ENCODE results near the gene FBRS.
"Not testable (repeated sequence)": the region's sequence is repeated elsewhere in the genome, so short reads cannot be mapped to it uniquely, and the experiment has no call there.

The FBRS gene

DNA sequence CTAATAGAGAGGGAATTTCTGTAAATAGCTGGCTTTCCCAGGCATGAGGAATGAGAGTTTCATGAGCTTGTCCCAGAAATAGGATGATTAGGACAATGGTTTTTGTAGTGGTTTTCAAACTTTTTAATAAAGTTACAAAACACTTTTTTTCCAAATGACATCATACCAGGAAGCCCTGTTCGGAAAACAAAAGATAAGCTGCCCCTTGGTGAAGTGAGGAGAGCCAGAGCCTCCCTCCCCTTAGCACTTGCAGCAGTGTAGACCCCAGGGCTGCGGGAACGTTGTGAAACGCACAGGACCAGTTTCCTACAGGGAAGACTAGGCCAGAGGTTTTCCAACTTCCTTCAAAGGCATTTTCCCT, 7.6 kb downstream of the FBRS start:
- no peak for DNase-seq

DNA sequence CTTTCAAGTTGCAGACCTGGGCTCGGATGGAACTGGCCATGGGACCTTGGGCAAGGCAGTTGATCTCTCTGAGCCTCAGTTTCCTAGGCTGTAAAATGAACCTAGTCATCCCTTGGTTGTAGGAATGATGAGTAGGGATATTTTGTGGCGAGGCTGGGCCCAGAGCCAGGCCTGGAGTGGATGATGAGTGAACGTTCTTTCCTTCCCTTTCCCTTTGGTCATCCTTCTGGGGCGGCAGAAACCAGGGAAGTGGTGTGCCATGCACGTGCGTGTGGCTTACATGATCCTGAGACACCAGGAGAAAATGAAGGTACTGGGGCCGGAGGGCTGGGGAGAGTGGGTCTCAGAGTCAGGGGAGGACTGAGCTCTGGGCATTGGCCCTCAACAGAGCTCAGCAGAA, 8.4 kb downstream of the FBRS start:
- DNase-seq, result no peak

DNA sequence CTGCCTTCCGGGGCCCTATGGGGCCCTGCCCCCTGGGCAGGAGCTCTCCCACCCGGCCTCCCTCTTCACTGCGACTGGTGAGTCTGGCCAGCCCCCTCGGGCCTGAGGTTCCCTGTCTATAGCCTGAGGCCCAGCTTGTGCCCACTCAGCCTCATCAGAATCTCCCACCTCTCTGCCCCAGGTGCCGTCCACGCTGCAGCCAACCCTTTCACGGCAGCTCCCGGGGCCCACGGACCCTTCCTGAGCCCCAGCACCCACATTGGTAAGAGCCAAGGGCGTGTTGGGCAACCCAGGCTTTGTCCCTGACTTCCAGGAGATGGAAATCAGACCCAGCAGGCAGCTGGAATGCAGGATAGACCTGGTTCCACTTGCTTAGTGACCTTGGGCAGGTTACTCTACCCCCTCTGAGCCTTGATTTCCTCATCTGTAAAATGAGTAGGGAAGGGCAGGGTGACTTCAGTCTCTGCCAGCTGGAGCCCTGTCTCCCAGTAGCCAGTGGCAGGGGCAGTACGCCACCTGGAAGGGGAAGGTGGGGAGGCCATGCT, 9.2 kb downstream of the FBRS start:
- DNase-seq, result no peak

DNA sequence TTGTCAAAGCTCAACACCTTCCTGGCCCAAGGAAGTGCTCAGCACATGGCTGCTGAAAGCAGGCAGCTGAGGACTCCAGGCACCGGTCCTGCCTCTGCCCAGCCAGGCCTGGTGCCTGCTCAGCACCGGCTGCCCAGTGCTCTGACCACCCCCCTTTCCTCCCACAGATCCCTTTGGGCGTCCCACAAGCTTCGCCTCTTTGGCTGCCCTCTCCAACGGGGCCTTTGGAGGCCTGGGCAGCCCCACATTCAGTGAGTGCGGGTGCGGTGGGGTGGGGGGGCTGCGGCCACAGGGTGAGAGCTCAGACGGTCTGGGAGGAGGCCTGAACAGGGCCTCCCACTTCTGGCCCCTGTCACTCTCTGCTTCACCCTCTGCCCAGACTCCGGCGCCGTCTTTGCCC, 10.2 kb downstream of the FBRS start:
- no peak for DNase-seq

DNA sequence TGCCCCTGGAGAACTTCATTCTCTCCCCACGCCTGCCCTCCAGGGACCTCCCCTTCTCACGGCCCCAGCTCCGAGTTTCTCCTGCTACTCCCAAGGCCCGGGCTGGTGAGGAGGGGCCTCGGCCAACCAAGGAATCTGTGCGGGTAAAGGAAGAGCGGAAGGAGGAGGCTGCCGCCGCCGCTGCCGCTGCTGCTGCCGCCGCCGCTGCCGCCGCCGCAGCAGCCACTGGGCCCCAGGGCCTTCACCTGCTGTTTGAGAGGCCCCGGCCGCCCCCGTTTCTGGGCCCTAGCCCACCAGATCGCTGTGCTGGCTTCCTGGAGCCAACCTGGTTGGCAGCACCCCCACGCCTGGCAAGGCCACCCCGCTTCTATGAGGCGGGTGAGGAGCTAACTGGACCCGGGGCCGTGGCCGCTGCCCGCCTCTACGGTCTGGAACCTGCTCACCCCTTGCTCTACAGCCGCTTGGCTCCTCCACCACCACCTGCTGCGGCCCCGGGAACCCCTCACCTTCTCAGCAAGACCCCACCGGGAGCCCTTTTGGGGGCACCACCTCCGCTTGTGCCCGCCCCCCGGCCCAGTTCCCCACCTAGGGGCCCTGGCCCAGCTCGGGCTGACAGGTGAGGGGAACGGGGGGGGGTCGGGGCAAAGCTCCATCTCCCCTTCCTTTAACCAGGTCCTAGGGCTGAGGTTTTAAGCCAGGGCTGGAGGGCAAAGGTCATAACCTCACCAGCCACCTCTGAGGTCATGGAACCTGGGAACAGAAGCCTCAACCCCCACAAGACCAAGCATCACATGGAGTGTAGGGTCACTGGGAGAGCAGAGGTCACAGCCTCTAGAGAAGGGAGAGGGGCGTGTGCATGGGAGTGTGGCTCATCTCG, 11.0 kb downstream of the FBRS start:
- DNase-seq, result no peak

DNA sequence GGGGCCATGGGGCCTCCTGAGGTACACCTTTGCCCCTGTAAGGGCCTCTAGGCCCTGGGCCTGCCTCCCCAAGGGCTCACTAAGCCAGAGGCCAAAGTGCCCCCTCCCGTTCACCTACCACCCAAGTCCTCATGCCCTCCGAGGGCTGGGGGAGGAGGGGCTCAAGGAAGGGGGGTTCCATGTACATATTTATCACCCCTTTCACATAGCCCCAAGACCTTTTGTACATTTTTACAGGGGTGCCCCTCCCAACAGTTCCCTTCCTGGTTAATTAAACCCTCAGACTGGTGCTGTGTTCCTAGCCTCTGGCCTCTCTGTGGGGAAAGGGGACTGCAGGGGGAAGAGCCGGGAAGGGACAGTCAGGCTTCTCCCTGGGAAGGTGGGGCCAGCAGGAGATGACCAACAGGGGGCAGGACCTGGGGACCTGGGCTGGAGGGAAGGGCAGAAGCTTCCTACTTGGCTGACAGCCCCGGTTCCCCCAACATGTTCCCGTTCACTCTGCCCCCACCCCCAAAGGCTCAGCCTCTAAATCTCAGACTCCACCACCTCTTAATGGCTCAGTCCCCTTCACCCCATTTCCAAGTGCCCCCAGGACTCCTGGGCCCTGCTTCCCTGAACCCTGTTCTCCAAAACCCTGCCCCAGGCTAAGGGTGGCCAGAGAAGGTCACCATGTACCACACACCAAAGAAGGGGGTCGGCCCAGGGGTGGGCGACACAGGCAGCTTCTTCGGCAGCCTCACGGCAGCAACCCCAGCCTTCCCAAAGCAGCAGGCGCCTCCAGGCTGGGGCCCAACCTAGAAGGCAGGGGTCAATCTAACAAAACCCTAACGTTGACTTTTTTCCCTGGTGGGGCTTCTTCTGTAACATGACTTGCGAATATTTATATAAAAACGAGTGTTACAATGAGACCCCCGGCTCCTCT, 11.9 kb downstream of the FBRS start:
- DNase-seq, result no peak

DNA sequence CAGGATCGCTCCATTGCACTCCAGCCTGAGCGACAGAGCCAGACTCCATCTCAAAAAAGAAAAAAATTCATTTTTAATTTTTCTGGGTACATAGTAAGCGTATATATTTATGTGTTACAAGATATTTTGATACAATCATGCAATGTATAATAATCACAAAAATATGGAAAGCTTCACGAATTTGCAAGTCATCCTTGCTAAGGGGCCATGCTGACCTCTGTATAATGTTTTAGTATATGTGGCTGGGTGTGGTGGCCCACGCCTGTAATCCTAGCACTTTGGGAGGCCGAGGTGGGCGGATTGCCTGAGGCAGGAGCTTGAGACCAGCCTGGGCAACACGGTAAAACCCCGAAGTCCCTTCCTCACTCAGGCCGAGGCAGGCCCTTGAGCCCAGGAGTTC, 16.9 kb downstream of the FBRS start:
- DNase-seq, result no peak

DNA sequence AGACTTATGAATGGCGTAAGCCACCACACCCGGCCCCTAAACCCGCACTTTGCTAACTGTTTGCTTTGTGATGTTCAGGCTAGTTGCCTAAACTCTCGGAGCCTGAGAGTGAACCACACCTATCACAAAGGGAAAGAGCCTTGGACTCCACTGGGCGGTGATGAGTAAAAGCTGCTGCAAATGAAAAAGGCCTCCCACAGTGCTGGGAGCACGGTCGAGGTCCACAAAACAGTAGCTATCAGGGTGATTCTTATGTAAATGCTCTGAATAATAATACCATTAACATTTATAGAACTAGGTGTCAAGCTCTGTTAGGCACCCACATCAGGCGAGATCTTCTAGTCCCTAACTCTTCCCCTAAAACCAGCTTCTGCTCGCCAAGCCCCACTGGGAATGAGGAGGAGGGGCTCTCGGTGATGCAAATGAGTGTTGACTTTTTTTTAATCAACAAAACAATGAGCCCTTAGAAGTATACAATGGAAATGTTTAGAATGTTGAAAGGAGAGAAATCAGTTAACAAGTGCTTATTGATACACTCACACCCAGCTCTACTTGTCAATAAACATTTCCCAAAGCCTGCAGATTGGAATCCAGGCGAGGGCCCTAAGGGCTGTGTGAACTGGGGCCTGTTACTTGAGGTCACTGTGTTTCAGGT, 19.8 kb downstream of the FBRS start:
- DNase-seq, result no peak

DNA sequence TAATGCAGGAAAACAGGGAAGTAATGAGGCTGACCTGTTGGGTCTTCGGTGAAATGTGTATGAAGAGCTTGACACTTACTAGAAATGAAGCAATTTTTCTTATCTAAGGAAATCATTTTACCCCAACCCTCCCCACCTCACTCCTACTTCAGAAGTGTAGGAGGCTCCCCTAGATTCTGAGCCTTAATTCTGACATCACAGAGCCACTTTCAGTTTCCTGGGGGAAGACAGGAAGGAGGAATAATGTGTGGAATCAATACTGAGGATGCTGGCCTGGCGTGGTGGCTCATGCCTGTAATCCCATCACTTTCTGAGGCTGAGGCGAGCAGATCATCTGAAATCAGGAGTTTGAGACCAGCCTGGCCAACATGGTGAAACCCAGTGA, 20.3 kb downstream of the FBRS start:
- no peak for DNase-seq

DNA sequence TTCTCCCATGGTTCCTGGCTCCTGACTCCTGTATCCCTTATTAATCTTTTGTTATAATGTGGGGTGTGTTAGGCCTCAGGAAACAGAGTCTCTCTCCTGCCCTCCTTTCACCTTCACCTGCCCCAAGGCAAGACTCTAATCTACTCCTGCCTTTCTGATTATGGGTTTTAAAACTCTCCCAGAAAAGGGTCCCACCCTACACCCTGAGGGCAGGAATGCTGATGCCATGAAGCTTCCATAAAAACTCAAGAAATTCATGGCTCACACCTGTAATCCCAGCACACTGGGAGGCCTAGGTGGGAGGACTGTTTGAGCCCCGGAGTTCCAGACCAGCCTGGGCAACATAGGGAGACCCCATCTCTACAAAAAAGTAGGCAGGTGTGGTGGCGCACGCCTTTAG, 22.1 kb downstream of the FBRS start:
- no peak for DNase-seq

DNA sequence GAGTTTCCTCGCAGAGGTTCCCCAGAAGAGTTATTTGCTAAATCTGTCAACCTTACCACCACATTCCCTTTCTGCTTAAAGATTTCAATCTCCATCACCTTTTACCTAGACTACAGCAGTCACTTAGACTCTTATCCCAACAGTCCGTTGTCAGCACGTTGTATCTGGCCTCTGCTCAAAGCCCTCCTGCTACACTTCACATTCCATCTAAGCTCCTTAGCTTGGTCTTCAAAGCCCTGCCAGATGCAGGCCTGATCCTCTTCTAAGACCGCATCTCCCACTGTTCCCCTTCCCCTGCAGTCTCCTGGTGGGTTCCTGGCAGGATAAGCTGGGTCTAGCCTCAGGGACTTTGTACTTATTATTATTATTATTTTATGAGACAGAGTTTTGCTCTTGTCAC, 30.5 kb downstream of the FBRS start:
- DNase-seq, result no peak

DNA sequence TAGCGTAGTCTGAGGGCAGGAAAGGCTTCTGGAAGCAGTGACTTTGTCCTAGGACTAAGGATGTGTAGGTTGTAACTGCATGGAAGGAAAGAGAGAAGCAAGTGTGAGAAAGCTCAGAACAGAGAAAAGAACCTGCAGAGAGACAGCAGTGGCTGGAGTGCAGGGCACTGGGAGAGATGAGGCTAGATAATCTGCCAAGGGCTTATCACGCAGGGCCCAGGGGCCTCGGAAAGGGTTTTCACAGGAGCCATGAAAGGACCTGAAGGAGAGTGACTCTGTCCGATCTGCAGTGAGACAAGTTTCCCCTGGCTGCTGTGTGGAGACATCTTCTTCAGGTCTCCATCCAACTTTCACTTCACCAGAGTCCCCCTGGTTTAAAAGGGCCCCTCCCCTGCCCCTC, 33.7 kb downstream of the FBRS start:
- DNase-seq, result no peak

DNA sequence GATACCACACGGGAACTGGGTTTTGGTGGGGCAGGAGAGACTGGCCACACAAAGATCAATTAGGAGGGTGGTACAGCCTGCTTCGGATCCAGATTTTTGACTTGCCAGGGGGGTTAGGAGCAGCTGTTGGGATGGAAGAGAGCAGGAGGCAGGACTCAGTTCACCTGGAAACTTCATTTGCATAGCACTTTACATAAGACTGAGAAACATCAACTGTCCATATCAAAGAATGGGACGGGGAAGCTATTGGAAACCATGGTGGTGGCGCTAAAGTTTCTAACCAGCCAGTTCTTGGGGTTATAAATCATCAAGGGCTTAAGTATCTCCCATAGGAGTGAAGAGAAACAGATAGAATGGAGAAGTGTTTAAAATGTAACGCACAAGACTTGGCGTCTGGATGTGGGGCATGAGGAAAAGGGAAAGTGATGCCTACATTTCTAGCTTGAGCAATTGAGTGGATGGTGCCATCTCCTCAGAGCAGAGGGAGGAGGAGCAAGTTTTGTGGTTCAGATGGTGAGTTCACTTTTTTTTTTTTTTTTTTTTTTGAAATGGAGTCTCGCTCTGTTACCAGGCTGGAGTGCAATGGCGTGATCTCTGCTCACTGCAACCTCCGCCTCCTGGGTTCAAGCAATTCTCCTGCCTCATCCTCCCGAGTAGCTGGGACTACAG, 34.3 kb downstream of the FBRS start:
- DNase-seq, result no peak

DNA sequence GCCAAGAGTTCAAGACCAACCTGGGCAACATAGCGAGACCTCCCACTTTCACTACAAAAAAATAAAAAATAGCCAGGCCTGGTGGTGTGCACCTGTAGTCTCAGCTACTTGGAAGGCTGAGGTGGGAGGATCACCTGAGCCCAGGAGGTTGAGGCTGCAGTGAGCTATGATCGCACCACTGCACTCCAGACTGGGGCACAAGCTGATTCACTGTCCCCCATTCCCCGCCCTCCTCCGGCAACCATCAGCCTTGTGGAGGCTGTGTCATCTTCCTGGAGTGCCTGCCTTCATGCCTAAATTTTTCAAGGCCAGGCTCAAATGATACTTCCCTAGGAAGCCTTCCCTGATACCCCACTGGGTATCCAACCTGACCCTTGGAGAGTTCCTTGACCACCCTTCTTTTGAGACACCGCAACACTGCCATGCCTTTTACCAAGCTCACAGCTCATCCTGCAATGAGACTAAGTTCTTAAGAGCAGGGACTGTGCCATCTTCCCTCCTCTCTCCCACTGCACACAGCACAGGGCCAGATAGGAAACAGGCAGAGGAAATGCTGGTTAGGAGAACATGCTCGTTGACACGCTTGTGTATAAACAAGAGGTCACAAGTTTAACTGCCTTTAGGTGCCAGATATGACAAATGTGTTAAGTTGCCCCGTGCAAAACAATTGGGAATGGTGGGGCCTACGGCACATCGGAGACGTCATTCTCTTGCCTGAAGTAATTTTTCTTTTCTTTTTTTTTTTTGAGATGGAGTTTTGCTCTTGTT, 36.9 kb downstream of the FBRS start:
- no peak for DNase-seq

DNA sequence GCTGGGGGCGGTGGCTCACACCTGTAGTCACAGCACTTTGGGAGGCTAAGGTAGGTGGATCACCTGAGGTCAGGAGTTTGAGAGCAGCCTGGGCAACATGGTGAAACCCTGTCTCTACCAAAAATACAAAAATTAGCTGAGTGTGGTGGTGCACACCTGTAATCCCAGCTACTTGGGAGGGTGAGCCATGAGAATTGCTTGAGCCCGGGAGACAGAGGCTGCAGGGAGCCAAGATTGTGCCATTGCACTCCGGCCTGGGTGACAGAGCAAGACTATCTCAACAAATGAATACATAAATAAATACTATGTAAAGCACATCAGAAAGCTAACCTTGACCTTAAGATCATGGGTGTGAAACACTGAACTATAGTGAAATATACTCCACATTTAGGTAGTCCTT, 38.4 kb downstream of the FBRS start:
- DNase-seq, result not testable (repeated sequence)

DNA sequence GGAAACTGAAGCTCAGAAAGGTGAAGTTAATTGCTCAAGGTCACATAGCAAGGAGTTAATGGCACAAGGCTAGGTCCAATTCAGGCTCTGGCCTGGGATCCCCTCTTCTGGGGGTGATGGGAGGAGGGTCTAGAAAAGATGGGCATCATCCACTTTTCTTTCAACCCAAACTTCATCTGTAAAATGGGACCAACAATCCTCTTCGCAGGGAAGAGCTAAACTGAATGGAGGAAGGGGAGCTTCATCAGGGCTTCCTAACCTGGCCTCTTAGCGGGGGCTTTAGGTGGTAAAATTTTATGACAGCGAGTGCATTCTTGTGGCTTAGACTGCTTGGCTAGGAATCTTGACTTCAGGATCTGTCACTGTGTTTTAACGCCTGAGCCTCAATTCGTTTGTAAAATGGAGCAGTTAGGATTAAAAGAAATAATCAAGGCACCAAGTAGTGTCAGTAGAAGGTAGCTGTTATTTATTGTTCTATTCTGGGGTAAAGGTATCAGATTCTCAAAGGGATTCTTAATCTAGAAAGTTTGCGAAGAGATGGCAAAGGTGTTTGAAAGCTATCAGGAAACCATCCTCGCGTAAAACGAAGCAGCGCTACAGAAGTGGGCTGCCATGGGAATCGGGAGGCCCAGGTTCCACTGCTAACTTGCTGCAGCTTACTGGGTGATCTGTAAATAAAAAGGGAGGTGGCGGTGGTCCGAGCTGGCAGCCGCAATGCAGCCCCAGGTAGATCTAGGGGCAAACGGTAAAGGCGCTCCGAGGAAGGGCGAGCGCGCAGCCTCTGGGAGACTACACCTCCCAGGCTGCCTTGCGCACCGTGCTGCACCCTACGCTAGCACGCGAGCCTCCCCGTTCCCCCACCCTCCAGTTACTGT, 39.3 kb downstream of the FBRS start:
- DNase-seq, result peak; percentile 84

DNA sequence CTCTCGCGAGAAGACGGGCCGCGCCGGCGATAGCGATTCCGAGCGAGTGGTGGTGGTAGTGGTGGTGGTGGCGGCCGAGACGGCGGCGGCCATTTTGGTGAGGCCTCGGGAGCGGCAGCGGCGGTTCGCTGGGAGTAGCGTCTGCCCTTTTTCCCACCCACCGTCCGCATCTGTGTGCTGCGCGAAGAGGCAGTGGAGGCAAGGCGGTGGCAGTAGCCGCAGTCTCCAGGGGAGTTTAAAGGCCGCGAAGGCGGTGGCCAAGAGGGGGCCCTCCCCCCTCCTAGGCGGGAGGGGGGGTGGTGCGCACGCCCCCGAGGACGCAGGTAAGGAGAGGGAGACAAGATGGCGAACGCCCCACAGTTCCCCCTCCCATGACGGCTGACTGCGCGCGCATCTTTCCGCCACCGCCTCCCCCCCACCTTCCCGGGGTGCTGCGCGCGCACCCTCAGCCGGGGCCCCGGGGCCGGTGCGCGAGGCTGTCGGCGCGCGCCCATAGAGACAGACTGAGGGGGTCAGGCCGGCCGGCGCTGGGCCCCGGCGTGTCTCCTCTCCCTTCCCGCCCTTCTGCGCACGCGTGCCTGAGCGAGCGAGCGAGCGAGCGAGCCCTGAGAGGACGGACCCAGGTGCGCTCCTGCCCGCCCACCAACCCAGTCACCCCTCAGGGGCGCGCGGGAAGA, 40.0 kb downstream of the FBRS start:
- DNase-seq, result peak; percentile 86

DNA sequence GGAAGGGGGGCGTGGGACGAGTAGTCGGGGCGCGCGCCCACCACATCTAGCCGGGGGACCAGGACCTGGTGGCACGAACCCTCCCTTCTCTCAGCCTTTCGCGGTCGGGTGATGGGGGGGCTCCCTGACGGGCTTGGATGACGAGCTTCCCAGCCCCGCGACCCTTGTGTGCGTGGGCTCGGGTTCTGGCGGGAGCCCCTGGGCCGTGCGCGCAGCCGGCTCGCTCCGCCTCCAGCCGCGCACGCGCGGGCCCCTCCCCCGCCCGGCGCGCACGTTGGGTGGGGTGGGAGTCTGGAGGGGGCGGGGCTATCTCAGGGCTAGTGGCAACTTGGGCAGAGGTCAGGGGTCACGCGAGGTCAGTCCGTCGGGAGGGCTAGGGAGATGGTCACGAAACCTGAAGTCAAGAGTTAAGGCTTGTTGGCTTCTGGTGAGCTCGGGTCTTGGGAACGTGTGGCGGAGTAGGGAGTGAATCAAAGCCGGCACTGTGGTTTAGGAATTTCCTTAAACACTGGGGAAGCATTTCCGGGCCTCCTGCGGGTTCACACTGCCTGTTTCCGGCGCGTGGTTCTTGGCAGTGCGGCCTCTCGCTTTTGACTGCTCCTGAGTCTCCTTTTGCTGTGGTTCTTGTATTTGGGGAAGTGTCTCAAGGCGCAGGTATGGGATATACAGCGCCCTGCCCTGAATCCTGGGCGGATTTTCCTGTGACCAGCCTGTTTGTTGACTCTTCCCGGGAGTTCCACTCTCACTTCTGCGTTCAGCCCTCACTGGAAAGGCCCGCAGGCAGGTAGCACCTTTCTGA, 40.8 kb downstream of the FBRS start, which contains the start of gene SRCAP:
Gene SRCAP, plus strand, starts transcription at position 356 of the 799 bp plus-strand sequence. CDS start 1,654 bp downstream, outside the sequence.
- peak; percentile 65 for DNase-seq

DNA sequence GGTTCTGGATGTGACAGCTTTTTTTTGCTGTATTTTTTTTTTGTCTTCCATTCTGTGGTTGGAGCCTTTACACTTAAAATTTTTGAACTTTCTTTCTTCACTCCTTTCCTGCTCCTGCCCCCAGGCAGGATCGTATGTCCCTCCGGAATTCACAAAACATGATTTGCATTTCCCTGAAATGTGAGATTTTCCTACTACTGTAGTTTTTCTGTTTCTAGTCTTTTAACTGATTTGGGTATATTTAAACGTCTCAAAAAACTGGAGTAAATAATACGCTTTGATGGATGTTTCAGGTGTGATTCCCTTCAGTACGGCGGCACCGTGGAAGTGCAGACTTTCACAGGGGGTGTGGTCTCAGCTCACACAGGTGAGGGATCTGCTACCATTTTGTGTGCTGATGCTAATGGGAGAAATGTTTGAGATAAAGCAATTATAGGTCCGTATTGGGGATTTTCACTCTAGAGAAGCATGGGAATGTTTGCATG, 41.4 kb downstream of the FBRS start:
- DNase-seq, result no peak
